NCI-H2196 (cell line): ENCODE data around the gene DCAF5.
A peak's percentile ranks its signal among the peaks of the same experiment; 100 is the strongest.

Source experiments
- DNase-seq: peaks from one replicate; lab custom pipeline; 2025; ENCODE audit not compliant: unreplicated experiment; lab: John Stamatoyannopoulos, UW

The DCAF5 gene

DNA sequence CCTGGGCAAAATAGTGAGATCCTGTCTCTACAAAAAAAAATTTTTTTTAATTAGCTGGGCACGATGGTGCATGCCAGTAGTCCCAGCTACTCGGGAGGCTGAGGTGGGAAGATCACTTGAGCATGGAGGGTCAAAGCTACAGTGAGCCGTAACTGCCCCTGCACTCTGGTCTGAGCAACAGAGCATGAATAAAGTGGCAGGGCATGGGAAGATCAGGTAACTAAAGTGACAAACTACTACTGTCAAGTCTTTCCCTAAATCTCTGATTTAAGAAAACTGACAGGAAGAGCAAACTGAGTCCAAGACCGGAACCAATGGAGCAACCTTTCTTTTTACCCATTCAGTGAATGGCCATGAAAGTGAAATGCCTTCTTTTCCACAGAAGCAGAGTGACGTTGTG lies 10.8 kb downstream of the DCAF5 start:
- no peak for DNase-seq

DNA sequence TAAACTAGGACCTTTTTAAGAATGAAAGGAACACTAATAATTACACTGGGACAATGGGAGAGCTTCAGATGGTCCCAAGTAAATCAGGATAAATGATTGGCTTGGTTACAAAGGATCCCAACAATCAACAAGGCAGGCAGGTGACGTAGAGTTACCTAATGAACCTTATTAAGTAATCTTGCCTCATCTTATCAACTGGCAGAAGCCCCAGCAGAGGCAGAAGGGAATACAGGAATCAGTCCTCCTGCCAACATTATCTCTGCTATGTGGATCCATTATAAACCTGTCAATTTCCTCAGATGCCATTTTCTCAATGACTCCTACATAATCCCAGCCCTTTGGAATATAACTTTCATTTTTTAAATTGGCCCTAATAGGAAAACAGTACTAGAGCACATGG lies 11.4 kb downstream of the DCAF5 start:
- DNase-seq, result no peak

DNA sequence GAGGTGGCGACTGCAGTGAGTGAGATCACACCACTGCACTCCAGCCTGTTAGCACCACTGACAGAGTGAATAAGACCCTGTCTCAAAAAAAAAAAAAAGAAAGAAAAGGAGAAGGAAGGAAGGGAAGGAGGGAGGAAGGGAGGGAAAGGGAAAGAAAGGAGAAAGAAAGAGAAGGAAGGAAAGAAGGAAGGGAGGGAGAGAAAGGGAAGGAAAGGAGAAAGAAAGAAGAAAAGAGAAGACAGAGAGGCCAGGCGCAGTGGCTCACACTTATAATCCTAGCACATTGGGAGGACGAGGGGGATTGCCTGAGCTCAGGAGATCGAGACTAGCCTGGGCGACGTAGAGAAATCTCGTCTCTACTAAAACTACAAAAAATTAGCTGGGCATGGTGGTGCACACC lies 13.2 kb downstream of the DCAF5 start:
- DNase-seq, result no peak

DNA sequence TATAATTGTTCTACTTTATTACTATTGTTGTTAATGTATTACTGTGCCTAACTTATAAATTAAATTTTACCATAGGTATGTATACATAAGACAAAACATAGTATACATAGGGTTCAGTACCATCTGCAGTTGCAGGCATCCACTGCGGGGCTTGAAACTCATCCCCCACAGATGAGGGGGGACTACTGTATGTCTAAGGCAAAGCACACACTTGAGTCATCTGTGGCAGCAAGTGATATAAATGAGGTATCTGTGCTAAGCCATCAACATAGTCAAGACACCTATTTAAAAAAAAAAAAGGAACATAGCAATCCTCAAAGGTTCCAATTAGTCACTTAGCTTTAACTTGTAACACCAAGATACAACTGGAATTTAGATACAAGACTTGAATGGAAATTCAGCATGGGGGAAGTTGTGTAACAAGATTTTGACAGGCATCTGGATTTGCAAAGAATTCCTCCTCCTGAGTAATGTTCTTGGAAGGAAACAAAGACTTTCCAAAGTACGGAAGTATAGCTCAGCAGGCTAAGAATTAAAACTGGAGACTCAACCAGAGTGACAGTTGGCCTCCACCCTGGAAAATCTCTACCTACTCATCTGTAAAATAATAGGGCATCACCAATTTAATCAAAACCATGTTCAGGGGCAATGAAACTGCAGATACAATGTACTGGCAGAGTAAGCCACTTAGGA lies 14.9 kb downstream of the DCAF5 start:
- DNase-seq, result no peak

DNA sequence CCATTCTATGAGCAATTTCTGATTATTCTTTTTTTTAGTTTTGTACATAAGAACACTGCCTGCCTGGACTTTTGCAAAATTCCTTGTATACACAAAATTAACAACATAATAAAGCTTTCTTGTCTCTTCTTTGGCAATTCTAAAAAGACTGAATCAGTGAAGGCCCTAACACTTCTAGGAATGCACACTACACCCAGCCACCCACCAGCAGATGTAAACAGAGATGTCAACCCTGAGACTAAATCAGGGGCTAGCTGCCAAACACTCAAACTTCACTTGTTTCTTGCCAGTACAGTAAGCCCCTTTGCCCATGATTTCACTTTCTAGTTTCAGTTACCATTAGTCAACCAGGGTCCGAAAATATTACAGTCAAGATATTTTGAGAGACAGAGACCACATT lies 15.5 kb downstream of the DCAF5 start:
- DNase-seq, result no peak

DNA sequence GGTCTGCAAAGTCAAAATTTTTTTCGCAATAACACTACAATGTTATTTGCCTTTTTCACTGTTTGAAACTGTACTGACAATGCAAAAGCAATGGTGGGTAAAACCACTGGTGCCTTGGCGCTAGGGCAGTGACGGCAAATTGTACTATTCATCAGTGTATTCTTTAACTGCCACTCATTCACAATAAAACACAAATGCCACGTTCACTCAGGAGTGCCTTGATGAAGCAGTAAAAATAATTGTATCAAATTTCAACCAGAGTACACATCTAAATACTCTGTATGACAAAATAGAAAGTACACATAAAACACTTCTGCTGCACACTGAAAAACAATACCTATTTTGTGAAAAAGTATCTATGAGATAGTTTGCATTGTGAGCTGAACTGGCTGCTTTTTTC lies 17.8 kb downstream of the DCAF5 start:
- DNase-seq, result peak; percentile 9

DNA sequence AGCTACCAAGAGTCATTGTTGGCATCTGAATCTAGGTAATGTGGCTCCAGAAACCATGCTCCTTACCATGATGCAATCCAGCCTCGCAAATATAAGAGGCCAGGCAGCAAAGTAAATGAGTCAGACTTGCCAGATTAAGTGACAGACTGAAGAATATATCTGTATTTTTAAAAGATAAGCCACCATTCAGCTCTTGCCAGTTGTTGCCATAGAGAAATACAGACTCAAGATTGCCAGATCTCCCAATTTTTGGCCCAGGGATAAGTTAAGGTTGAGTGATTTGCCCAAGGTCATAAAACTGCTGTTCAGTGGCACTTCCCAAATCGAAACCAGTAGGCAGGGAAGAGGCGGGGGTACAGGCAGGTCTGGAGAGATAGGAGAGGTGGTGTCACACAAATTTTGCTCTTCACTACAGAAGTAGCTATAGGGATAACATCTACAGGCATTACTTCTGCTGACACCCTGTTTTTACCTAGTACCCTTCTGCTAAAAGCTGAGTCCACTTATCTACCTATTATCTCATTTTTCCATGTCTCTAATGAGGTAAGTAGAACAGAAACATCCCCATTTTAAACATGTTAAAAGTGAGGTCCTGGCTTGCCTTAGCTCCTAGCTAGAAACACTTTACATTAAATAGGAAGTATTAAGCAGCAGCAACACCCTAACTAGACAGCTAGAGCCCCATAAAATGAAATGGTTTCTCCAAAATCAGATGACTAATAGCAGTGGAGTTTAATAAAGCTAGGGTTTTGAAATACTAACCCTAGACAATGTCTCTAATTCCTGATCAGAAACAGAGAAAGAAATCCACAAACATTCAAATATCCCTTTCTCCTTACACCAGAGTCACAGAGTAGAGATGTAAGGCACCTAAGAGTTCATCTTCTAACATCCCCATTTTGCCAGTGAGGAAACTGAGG lies 19.5 kb downstream of the DCAF5 start:
- DNase-seq, result peak; percentile 51

DNA sequence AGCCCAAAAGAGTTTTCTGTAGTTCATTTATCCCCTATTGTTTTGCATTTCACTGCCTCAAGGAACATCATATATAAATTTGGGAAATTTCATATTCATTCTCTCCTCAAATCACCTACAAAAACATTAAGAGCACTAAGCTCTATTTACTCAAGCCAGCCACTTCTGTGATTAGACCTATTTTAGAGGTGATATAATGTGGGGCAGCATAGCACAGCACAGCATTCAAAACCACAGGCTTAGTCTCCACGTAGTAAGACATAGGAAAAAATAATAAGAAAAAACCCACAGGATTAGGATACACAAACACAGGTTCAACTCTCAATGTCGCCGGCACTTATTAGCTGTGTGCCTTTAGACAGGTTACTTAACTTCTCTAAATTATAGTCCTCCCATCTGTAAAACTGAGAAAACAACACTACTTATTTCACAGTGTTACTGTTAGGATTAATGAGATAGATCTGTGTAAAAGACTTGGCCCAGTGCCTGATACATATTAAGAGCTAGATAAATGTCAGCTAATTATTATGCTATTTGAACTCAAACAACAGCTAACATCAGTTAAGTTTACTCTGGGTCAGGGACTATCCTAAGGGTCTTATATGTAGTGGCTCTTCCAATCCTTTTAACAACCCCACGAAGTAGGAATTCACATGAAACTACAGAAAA lies 20.3 kb downstream of the DCAF5 start:
- DNase-seq, result peak; percentile 39

DNA sequence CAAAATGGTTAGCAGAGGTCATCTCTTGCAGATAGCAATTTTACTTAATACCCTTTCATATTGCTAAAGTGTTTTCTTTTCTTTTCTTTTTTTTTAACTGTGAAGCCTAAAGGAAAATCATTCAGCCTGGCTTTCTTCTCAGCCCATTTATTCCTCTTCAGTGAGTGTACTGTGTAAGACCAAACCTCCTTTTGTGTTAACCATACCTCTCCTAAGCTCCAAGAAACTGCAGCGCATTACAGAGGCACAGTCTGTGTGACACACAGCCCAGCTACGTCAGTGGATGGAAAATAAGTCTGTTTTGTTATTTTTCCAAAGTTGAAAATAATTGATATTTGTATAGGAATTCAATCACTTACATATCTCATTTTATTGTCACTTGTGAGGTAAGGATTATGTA lies 21.7 kb downstream of the DCAF5 start:
- DNase-seq, result no peak

DNA sequence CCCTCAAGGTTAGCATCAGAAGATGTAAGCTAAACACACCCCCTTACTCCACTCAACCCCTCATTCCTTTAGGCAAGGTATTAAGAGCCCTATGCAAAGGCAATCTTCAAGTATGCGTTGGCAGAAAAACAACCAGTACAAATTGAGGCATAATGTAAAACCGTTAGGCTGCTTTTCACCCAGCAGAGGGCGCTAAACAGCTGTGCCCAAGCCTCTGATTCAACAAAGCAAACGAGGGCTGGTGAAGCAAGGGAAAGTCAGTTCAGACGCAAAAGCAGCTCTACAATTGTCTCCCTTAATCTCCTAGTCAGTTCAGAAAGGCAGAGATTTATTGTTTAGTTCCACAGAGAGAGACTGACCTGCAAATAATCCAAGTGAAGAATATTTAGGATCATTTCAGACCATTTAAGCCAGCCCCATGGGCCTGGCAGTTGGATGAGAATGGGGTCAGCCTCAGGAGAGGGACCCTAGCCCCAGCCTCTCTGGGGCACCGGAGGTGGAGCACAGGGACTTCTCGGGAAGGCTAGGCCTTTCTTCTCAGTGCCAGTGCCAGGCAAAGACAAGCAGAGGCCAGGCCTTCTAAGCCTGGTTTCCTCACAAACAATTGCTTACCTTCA lies 23.5 kb downstream of the DCAF5 start:
- peak; percentile 82 for DNase-seq

DNA sequence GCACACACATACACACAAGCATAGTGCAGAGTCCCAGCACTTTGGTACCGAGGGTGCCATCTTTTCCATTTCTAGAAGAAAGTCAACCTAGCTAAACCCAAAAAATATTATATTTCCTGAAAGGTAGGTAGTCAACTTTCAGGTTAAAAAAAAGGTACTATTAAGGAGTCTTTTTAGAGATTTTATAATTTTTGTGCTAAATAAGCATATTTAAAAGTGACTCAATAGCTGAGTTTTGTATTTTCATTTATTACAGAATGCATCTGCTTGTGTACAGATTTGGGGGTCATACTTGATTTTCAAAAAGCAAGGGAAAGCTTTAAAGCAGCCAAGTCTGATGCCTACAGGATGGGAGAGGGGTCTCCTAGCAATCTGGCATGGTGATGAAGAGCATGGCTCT lies 34.6 kb downstream of the DCAF5 start:
- DNase-seq, result no peak

DNA sequence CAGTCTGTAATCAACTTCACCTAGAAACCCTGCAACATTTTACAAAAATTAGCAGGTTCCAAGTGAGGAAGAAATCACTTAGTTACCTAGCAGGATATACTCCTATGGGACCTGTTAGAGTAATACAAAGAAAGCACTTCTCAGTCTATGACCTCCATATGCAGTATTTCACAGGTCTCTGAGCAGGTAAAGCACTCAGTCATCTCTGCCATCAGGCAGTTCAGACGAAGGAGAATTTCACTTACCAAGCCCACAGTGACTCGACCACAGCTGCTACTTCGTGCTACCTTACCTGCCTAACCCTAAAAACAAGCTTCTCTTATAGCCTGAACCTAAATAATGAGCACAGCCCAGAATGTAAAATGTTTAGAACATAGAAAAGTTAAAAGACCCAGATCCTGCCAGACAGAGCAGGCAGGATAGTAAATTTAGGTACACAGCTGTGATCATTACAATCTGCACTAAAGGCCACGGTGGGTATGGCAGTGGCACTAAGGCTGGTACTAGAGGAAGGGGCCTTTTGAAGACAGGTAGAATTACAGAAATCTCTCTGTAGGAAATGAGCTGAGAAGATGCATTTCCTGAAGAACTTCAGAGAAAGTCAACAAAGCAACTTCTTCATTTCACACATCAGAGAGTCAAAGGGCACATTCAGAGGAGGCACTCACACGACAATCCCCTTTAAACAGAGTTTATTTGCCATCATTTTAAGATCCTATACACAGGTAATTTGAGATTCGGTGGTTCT lies 35.7 kb downstream of the DCAF5 start:
- no peak for DNase-seq

DNA sequence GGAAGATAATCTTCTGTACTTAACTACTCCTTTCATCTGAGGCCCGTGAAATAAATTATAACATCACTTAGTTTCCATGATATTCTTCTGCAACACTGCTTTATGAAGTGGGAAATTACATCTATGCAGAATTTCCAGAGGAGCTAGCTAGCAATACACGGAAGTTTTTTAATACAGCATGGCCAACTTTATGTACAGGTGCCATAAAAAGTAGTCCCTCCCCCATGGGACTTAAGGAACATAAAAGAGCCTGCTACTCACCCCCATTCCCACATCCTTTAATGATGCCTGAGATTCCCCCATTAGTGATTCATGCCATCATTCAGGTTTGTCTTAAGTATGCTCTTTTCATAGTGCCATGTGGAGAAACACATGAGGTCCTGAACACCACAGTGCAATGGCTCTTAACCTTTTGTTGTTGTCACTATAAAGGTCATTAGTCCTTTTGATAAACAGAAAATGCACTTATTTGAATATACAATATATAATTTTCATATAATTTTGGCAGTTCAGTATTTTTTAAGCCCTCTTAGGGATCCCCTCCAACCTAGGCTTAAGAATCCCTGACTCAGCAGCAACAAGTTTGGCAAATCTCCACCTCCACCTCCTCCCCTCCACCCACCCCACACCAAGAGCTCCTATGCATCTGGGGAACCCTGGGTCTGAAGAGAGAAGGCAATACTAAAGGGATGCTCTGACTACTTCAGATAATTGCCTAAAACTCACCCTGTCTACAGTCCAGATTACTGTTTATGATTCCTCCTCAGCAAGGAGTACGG lies 37.3 kb downstream of the DCAF5 start:
- DNase-seq, result no peak

DNA sequence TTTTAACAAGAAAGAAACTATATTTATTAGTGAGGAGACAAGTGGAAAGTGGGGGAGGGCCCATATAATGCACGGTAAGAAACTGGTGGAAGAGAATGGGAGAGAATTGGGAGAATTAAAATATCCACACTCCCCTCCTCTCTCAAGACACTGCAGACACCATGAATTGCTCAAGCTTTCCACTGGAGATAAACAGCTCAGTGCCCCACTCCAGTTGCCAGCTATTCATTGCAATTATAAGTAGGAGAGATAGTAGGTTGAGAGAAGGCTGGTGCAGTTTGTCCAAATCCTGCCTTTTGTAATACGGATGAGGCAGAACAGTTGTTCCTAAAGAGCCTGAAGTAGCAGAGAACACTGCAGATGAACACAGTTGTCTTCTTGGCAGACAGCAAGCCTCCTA lies 38.2 kb downstream of the DCAF5 start:
- DNase-seq, result no peak

DNA sequence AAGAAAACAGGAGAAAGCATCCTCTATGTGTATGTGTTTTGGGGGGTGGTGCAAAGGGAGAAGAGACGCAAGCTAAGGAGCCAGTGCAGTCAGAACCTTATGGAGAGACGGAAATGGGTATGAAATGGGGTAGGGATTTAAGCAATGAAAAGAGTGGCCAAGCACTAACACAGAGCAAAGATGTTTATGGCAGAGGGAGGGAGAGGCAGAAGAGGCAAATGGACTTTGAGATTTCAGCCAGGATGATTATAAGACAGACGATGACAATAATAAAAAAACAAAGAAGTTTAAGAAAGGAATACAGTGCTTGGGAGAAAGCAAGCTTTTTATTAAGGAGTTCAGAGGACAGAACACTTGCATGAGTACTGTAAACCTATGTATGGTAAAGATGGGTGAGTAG lies 44.6 kb downstream of the DCAF5 start:
- no peak for DNase-seq

DNA sequence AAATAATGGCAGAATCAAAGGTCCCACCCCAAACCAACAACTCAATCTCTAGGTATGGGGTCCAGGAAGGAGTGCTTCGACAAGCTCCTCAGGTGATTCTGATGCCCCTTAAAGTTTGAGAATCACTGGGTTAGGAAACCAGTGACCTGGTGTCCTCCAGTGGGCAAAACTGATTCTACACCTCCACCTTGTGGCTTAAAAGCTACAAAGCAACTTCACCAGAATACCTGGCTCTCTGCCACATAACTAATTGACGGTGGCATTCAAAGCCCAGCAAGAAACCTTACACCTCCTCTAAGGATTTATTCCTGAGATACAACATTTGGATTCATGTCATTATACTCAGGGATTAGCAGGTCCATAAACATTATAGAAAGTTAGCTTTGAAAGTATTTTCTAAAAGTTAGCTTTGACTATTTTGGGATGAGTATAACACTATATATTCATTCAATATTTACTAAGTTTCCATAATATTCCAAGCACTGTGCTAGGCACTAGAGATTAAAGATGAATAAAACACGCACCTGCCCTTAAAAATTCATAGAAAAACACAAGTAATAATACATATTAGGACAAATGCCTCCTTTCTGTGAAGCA lies 45.4 kb downstream of the DCAF5 start:
- peak; percentile 85 for DNase-seq

DNA sequence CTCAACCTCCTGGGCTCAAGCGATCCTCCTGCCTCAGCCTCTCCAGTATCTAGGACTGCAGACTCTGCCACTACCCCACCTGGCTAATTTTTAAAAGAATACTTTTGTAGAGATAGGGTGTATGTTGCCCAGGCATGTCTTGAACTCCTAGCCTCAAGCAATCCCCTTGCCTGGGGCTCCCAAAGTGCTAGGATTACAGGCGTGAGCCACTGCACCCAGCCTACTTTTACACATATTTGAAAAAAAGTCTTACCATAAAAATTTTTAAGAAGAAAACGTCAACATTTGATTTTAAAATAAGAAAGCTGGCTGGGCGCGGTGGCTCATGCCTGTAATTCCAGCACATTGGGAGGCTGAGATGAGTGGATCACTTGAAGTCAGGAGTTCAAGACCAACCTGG lies 46.5 kb downstream of the DCAF5 start:
- DNase-seq, result no peak

DNA sequence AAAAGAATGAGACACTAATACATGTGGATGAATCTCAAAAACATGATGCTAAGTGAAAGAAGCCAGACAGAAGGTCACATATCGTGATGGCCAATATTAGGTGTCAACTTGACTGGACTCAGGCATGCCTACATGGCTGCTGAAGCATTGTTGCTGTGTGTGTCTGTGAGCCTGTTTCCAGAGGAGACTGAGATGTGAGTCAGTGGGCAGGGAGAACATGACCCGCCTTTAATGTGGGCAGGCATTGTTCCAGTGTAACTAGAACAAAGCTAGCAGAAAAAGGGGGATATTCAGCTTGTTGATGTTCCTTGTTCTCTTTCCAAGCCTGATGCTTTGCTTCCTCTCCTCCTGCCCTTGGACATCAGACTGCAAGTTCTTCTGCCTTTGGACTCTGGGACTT lies 47.6 kb downstream of the DCAF5 start:
- DNase-seq, result no peak

DNA sequence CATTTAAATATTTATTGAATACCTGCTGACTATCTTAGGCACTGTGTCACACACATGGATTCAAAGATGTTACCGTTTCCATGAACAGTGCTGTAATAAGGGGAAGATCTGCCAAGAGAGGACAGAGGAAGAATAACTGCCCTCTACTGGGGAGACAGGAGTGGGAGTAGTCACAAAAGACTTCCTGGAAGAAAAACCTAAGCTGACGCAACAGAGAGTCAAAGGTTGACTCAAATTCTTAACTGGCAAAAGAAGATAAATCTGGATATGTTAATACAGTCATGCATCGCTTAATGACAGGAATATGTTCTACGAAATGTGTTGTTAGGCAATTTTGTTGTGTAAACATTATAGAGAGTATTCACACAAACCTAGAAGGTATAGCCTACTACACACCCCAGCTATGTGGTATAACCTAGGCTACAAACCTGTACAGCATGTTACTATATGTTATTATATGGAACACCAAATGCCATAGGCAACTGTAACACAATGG lies 51.5 kb downstream of the DCAF5 start:
- DNase-seq, result peak; percentile 6
